HG02678 (cell line): Measurements from ENCODE around the gene COL6A3.
"Not testable (repeated sequence)": the region's sequence is repeated elsewhere in the genome, so short reads cannot be mapped to it uniquely, and the experiment has no call there.

ENCODE experiments used
- ATAC-seq: cut with Tn5 transposase; IDR thresholded peaks from one replicate; pipeline ENCODE4 v1.9.1; 2021; ENCODE audit warnings: mild to moderate bottlenecking, moderate library complexity; ENCODE audit not compliant: unreplicated experiment

Gene COL6A3

DNA sequence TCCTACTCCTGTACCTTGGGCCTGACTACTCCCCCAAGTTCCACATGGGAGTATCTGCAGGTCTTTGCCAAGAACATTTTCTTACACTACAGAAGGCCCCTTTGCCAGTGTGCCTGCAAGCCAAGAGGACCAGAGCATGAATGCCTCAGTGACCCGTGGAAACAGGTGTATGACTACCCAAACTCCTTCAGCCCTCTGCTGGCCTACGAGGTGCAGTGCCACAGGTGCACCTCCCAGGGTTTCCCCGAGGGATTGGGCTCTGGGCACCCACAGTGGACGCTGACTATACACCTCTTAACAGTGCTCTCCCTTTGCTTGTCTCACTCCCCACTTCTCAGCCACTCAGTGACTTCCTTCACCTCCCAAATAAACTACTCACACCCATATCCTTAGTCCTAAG, 91.4 kb downstream of the COL6A3 start:
- no peak for ATAC-seq

DNA sequence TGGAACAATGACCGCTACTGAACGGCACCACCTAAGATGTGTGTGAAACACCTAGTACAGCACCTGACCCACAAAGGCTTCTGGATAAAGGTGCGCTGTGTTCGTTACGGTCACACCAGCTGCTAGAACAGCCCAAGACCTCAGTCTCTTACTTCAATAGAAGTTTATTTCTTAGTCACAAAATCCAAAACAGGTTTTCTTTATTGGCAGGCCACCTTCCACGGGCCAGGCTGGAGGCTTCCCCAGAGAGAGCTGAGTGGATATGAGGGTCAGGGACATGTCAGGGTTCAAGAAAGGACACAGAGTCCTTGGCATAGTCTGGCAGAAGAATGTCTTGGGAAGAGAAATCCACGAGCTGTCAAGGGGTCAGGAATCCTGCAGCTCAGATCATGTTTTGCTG, 92.2 kb downstream of the COL6A3 start:
- no peak for ATAC-seq

DNA sequence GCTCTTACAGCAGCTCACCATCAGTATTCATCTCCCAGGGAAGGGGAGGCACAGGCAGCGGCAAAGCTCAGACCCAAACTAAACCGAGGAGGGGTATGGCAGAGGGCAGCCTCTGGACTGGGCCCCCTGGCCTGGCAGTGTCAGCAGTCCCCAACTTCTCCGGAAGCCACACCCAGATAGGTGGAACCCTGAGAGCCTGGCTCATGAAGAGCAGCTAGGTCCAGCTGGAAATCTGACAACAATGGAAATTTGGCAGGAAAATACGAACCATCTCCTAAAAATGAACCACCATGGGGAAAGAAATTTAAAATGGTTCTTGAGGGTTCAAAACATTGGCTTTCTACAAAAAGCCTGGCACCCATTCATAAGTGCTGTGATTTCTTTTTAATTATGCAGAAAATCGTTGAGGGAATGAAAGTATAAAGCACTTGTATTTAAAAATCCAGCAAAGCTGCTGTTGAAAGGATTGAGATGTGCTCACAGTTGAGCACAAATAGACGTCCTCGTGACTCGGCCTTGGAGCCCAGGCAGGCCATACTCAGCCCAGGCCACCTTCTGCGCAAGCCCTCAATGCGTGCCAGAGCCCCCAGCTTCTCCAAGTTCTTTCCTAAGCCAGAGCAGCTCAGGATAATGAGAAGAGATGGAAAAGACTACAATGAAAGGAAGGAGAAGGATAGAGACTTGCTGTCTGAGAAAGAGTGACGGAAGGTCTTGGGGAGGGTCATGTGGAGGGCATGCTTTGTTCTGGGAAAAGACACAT, 93.0 kb downstream of the COL6A3 start:
- ATAC-seq: no peak

- ATAC-seq: no peak
Observed at GRCh38 chr2:237319887-237320286, 94.1 kb downstream of the COL6A3 start.

DNA sequence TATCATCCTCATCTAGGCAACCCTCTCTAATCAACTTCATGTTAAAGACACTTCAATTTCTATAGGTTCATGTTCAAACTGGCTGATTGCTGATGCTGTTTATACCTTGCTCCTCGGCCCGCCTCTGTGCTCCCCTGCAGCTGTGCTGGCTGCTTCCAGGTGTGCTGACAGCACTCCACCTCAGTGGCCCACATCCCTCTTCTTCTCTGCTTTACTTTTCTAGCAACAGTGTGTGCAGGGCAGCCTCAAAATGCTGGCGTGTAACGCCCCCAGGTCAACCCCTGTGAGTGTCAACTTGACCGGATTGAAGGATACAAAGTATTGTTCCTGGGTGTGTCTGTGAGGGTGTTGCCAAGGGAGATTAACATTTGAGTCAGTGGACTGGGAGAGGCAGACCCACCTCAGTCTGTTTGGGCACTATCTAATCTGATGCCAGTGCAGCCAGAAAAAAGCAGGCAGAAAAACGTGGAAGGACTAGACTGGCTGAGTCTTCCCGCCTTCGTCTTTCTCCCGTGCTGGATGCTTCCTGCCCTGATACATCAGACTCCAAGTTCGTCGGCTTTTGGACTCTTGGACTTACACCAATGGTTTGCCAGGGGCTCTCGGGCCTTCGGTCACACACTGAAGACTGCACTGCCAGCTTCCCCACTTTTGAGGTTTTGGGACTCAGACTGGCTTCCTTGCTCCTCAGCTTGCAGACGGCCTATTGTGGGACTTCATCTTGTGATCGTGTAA, 94.7 kb downstream of the COL6A3 start:
- no peak for ATAC-seq

DNA sequence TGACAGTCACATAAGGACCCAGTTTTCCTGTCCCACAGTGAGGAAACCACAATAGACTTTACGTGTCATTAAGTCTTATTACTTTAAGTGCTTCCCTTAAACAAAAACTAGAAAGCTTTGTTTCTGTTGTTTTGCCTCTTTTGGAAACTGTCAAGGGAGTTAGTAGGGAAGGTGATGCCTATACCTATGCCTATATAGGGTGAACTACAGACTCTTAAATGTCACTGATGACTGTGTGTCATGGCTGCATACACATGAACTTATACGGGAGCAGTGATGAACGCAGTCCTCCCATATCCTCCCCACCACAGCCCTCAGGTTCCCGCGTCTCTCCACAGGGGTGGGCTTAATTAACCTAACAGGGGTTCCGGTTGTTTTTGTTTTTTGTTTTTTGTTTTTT, 97.6 kb downstream of the COL6A3 start:
- ATAC-seq: no peak

DNA sequence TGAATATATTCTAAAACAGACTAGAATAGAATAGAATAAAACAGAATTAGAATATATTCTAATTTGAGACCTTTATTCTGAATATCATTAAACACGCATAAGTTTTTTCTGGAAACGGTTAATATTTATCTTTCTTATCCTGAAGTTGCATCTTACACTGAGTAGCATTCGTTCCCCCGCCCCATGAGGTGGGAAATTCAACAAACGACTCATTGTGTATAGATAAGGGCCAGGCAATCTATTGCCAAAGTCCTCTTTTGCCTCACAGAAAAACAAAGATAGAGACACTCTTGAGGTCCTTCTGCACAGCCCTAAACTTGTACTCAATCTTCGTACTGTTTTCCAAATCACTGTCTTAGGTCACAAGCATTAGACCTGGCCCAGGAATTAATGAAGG, 98.1 kb downstream of the COL6A3 start:
- no peak for ATAC-seq

GRCh38 chr2:237315170-237315828, 98.7 kb downstream of the COL6A3 start:
- no peak for ATAC-seq

DNA sequence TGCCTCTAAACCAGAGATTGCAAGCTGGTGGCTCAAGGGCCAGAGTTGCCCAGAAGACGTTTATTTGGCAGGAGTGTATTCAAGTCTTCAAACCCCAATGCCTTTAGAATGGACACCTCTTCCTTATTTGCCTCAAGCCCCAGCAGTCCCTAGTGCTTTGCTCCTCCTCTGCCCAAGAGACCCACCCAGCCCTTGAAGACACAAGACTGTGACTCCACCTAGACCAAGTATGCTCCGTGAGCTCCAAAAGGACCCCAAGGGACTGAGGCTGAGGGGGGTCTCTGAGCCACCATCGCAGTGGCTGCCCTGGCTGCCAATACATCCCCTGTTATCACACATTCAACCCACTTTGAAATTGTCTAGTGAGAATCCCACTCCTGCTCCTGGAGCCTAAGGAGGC, 99.3 kb downstream of the COL6A3 start:
- ATAC-seq: no peak

DNA sequence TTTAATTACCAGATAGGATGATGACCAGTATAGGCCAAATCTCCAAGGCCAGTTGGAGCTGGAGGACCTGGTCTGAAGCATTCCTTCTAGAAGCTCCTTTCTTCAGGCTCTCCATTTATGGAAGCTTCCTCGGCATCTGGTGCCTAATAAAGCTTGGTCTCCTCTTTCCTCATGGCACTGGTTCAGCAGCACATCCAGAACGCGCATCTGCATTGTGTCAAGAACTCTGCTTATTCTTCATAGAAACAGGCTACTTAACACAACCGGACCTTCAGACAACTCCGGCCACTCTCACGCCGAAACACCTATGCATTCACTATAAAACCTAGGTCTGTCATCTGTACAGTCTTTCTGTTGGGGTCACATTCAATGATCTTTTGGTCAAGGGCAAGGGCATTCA, 99.8 kb downstream of the COL6A3 start:
- no peak for ATAC-seq

DNA sequence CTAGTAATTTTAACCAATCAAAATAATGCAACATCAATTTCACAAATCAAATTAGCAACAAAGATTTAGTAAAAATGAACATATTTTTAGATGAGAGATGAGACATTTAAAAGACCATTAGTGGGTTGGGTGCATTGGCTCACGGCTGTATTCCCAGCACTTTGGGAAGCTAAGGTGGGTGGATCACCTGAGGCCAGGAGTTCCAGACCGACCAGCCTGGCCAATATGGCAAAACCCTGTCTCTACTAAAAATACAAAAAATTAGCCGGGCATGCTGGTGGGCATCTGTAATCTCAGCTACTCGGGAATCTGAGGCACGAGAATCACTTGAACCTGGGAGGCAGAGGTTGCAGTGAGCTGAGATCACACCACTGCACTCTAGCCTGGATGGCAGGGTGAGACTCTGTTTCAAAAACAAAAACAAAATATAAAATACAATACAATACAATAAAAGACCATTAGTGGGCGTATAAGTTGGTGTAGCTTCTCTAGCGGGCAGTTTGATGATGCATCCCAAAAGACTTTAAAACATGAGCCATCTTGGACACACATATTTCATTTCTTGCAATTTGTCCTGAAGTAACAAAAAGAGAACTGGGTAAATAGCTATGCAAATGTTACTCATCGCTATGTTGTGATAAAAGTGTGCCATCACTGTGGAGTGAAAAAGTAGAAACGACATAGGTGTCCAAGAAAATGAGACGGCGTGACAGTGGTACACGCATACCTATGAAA, 101.8 kb downstream of the COL6A3 start:
- no peak for ATAC-seq

DNA sequence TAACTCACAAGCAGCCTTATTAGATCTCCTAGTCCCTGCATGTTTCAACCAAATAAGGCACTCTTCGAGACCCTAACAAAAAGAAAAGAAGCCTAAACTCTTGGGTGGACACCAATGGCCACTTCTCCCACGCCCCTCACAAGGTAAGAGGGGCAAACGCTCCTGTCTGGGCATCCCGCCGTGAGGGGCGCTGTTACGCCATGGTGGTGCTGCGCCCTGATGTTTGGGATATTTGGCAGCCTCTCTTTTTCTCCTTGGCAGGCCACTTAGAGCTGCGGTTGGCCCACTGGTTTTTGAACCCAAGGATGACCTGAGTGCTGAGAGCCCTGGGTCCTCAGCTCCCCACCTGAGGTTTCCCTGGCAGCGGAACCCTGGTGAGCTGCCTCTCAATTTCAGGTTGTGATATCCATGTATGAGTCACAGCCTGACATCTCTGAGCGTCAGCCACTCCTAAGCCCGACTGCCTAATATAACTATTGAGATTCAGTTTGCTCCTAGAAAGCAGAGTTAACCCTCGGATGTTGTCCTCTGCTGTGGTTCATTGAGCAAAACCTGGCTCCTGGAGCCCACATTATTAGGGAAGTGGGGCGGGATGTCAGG, 103.3 kb downstream of the COL6A3 start:
- ATAC-seq: no peak

DNA sequence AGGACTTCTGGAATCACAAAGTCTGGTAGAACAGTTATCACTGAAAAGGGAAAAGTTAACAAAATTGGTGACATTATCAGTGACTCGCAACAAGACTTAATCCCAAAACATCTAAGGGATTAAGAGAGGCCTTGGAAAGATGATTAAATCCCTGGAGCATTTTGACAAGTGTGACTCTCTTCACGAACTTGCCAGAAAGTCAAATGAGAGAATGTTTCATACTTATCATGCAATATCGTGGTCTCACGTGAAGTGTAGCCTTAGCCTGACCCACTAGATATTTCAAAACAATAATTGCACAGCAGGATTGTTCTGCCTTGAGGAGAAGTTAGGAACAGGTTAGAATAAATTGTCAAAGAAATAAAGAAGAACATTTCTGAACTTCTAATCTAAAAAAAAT, 104.5 kb downstream of the COL6A3 start:
- ATAC-seq: no peak

DNA sequence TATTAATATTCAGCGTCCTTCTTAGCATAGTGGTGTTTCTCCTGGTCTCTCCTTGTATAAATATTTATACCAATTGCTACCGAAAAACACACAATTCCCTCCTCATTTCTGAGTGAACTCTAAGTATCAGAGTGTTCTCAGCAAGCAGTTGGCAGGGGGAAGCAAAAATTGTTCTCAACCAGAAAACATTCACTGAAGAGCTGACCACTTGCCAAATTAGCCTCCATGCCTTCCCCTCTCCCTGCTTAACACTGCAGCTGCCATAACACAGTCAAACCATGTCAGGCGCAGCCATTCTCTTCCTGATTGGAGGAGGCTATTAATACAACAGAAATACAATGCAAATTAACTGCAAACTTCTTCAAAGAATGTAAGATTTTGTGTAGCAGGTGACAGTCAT, 105.0 kb downstream of the COL6A3 start:
- ATAC-seq: no peak

DNA sequence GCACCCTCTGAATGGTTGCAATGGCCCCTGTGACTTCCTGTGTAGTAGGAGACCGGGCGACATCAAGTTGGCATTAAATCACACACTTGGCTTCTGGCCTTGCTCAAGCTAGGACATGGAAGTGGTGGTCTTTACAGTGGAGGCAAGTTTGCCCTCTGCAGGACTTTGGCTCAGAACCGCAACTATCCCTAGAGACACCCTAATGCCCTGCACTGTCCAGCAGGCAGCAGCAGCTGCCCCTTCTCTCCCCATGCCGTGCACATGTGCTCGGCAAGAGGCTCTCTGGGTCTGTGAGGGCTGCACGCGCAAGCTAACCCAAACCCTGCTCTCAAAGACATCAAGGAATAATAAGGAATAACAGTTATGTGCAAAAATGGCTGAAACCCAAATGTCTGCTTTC, 106.5 kb downstream of the COL6A3 start:
- no peak for ATAC-seq

DNA sequence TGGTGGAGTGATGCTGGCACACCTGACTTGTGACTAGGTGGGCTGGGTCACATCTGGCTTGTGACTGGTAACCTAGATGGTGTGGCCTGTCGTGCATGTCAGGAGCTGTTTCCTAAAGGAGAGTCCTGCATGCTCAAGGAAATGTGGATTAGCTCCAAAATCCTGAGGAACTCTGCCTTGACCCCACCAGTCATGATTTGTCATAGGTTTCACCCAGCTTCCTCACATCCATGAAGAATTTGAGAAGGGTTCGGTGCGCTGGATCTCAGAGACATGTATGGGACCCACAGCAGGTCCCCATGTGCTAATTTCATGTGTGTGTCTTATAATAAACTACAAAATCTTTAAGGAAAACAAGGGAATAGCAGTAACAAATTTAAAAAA, 107.2 kb downstream of the COL6A3 start:
- ATAC-seq: no peak

- no peak for ATAC-seq
Observed at GRCh38 chr2:237306083-237306786, 107.7 kb downstream of the COL6A3 start.

DNA sequence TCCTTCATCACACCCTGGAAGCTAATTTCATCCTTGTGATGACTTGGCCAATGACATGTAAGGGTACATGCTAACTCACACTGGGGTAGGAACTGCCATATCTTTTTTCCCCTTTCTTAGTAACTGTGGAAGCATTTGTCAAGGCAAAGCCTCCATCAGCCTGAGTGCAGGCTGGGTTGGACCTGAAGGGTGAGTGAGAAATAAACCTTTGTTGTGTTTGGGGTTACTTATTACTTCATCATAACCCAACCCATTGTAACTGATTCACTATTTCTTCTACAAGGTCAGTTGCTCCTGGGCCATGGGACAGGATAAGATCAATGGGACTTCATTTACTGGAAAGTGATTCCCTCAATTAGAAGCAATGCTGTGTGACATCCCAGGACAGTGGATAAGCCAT, 108.4 kb downstream of the COL6A3 start:
- ATAC-seq: no peak

DNA sequence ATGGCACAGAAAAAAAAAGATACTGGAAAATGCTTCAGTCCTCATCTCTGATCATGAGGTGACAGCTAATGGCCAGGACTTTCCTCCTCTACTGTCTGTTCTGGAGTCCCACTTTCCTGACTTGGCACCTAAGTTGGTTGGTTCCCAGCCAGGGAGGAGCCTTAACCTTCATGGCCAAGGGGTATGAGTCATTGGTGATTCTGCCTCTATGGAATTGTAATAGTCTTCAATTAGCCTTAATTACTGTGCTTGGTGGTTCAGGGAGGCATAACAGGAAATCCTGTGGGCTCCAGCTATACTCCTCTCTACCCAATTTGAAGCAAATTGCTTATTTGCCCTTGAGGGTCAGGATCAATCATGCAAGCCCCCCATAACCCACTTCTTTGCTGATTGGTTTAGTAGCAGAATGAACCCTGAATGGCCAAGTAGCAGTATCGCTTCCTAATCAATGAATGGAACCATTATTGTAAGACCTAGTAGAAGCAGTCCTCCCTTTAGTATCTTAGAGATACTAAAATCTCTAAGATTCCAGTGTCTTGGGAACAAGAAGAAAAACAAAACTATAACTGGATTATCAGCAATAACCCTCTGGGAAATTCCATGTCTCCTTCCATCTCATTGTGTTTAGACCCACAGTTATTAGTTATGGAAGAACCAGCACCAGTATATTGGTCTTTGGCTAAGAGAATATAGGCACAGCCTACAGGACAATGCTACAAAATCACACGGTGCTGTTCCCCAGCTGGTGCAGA, 109.0 kb downstream of the COL6A3 start:
- ATAC-seq: no peak

DNA sequence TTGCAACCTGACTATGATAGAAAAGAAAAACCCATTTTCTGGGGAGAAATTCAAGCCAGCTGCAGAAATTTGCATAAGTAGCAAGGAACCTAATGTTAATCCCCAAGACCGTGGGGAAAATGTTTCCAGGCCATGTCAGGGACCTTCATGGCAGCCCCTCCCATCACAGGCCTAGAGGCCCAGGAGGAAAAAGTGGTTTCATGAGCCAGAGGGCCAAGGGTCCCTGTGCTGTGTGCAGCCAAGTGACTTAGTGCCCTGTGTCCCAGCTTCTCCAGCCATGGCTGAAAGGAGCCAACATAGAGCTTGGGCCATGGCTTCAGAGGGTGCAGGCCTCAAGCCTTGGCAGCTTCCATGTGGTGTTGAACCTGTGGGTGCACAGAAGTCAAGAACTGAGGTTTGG, 110.7 kb downstream of the COL6A3 start:
- ATAC-seq: not testable (repeated sequence)
